ENCODE data around the gene OR14J1. TPM values are rescaled to one million over a fixed set of nuclear protein-coding genes. Genes with fewer than 3 reads are reported as not detected.
"Not testable (repeated sequence)": the region's sequence is repeated elsewhere in the genome, so short reads cannot be mapped to it uniquely, and the experiment has no call there.

Gene OR14J1
- not detected for total RNA-seq

- POLR2A ChIA-PET, result no interaction called here
- ATAC-seq (ENCODE audit: low read depth) (no peak), DNase-seq (no peak)
- Mint-ChIP-seq H3K27ac (no peak within 1 kb of the TSS), H3K27me3 (peaks cover 10% of the 10 kb centered on the region), H3K36me3 (no peaks in the 10 kb centered on the region), H3K4me3 (no peak within 1 kb of the TSS), H3K4me1 (no peaks in the 10 kb centered on the region), H3K9me3 (no peaks in the 10 kb centered on the region)
Observed at GRCh38 chr6:29301316-29301715, at the start of gene OR14J1. Gene OR14J1 (plus strand): TSS chr6:29301701. CDS start chr6:29306690, 4,989 bp downstream.

- DNase-seq (no peak), ATAC-seq (ENCODE audit: low read depth) (no peak)
- Mint-ChIP-seq H3K4me3 (no peak overlapping the region), H3K9me3 (peaks cover 6% of the 10 kb centered on the region), H3K4me1 (no peaks in the 10 kb centered on the region), H3K27me3 (peaks cover 2% of the 10 kb centered on the region), H3K36me3 (no peaks in the 10 kb centered on the region), H3K27ac (no peak overlapping the region)
- POLR2A ChIA-PET, result no interaction called here
Observed at GRCh38 chr6:29251736-29252135, 49.8 kb upstream of the OR14J1 start.

GRCh38 chr6:29255530-29255929 lies 46.0 kb upstream of the OR14J1 start:
- Mint-ChIP-seq H3K27ac (no peak overlapping the region), H3K4me3 (no peak overlapping the region), H3K27me3 (peaks cover 2% of the 10 kb centered on the region), H3K9me3 (peaks cover 6% of the 10 kb centered on the region), H3K4me1 (no peaks in the 10 kb centered on the region), H3K36me3 (no peaks in the 10 kb centered on the region)
- POLR2A ChIA-PET, result no interaction called here
- DNase-seq, result no peak
- ATAC-seq (ENCODE audit: low read depth), result no peak

- POLR2A ChIA-PET, result no interaction called here
- Mint-ChIP-seq H3K27me3 (no peaks in the 10 kb centered on the region), H3K36me3 (no peaks in the 10 kb centered on the region), H3K9me3 (peaks cover 4% of the 10 kb centered on the region), H3K27ac (no peak overlapping the region), H3K4me1 (no peaks in the 10 kb centered on the region), H3K4me3 (no peak overlapping the region)
- no peak for DNase-seq
- ATAC-seq (ENCODE audit: low read depth), result no peak
Observed at GRCh38 chr6:29259721-29260120, 41.8 kb upstream of the OR14J1 start.

- no peak for DNase-seq
- POLR2A ChIA-PET, result no interaction called here
- H3K4me3 Mint-ChIP-seq, result no peak overlapping the region
- H3K27ac Mint-ChIP-seq, result no peak overlapping the region
- H3K9me3 Mint-ChIP-seq, result no peaks in the 10 kb centered on the region
- no peak for ATAC-seq (ENCODE audit: low read depth)
- no peaks in the 10 kb centered on the region for H3K36me3 Mint-ChIP-seq
- peaks cover 14% of the 10 kb centered on the region for H3K27me3 Mint-ChIP-seq
- no peaks in the 10 kb centered on the region for H3K4me1 Mint-ChIP-seq
Observed at GRCh38 chr6:29263001-29263400, 38.5 kb upstream of the OR14J1 start.

- peaks cover 2% of the 10 kb centered on the region for H3K27me3 Mint-ChIP-seq
- H3K9me3 Mint-ChIP-seq, result no peaks in the 10 kb centered on the region
- H3K4me3 Mint-ChIP-seq, result no peak overlapping the region
- ATAC-seq (ENCODE audit: low read depth) (no peak), DNase-seq (no peak)
- H3K27ac Mint-ChIP-seq, result no peak overlapping the region
- H3K4me1 Mint-ChIP-seq, result no peaks in the 10 kb centered on the region
- H3K36me3 Mint-ChIP-seq, result no peaks in the 10 kb centered on the region
- POLR2A ChIA-PET, result no interaction called here
Observed at GRCh38 chr6:29294499-29294914, 7.0 kb upstream of the OR14J1 start.

- ATAC-seq (ENCODE audit: low read depth) (no peak), DNase-seq (no peak)
- no peak overlapping the region for H3K4me3 Mint-ChIP-seq
- H3K4me1 Mint-ChIP-seq, result no peaks in the 10 kb centered on the region
- POLR2A ChIA-PET, result no interaction called here
- H3K27ac Mint-ChIP-seq, result no peak overlapping the region
- peaks cover 1% of the 10 kb centered on the region for H3K27me3 Mint-ChIP-seq
- no peaks in the 10 kb centered on the region for H3K36me3 Mint-ChIP-seq
- no peaks in the 10 kb centered on the region for H3K9me3 Mint-ChIP-seq
Observed at GRCh38 chr6:29295181-29295585, 6.3 kb upstream of the OR14J1 start.

GRCh38 chr6:29295623-29296022 lies 5.9 kb upstream of the OR14J1 start:
- Mint-ChIP-seq H3K36me3 (no peaks in the 10 kb centered on the region), H3K4me1 (no peaks in the 10 kb centered on the region), H3K27ac (no peak overlapping the region), H3K4me3 (no peak overlapping the region), H3K27me3 (peaks cover 1% of the 10 kb centered on the region), H3K9me3 (no peaks in the 10 kb centered on the region)
- ATAC-seq (ENCODE audit: low read depth) (no peak), DNase-seq (no peak)
- POLR2A ChIA-PET, result no interaction called here

GRCh38 chr6:29319931-29320330 lies 18.4 kb downstream of the OR14J1 start:
- ATAC-seq (ENCODE audit: low read depth), result no peak
- H3K4me1 Mint-ChIP-seq, result no peaks in the 10 kb centered on the region
- H3K27ac Mint-ChIP-seq, result no peak overlapping the region
- no peak overlapping the region for H3K4me3 Mint-ChIP-seq
- DNase-seq, result no peak
- H3K9me3 Mint-ChIP-seq, result no peaks in the 10 kb centered on the region
- no peaks in the 10 kb centered on the region for H3K36me3 Mint-ChIP-seq
- POLR2A ChIA-PET, result no interaction called here
- peaks cover 16% of the 10 kb centered on the region for H3K27me3 Mint-ChIP-seq

- POLR2A ChIA-PET; H3K36me3 Mint-ChIP-seq; DNase-seq; H3K27ac Mint-ChIP-seq; ATAC-seq (ENCODE audit: low read depth); H3K4me3 Mint-ChIP-seq; H3K4me1 Mint-ChIP-seq; H3K9me3 Mint-ChIP-seq: not testable (repeated sequence)
- H3K27me3 Mint-ChIP-seq, result peaks cover 16% of the 10 kb centered on the region
Observed at GRCh38 chr6:29323332-29323731, 21.8 kb downstream of the OR14J1 start.

GRCh38 chr6:29325777-29326176 lies 24.3 kb downstream of the OR14J1 start:
- POLR2A ChIA-PET, result no interaction called here
- H3K9me3 Mint-ChIP-seq, result no peaks in the 10 kb centered on the region
- H3K4me1 Mint-ChIP-seq, result no peaks in the 10 kb centered on the region
- DNase-seq, result no peak
- ATAC-seq (ENCODE audit: low read depth), result no peak
- peaks cover 17% of the 10 kb centered on the region for H3K27me3 Mint-ChIP-seq
- H3K4me3 Mint-ChIP-seq, result no peak overlapping the region
- H3K27ac Mint-ChIP-seq, result no peak overlapping the region
- no peaks in the 10 kb centered on the region for H3K36me3 Mint-ChIP-seq

GRCh38 chr6:29332676-29333075 lies 31.2 kb downstream of the OR14J1 start:
- no peak for ATAC-seq (ENCODE audit: low read depth)
- no peak overlapping the region for H3K4me3 Mint-ChIP-seq

GRCh38 chr6:29336269-29336668 lies 34.8 kb downstream of the OR14J1 start:
- ATAC-seq (ENCODE audit: low read depth), result no peak
- peaks cover 4% of the 10 kb centered on the region for H3K27me3 Mint-ChIP-seq
- no peak for DNase-seq

More at GRCh38 chr6:29332676-29333075, 31.2 kb downstream of the OR14J1 start:
- DNase-seq, result no peak
- Mint-ChIP-seq H3K27ac (no peak overlapping the region), H3K27me3 (peaks cover 7% of the 10 kb centered on the region), H3K36me3 (no peaks in the 10 kb centered on the region), H3K4me1 (no peaks in the 10 kb centered on the region), H3K9me3 (peaks cover 1% of the 10 kb centered on the region)
- POLR2A ChIA-PET, result no interaction called here

GRCh38 chr6:29345380-29345779 lies 43.9 kb downstream of the OR14J1 start:
- Mint-ChIP-seq H3K27ac (no peak overlapping the region), H3K4me1 (no peaks in the 10 kb centered on the region), H3K4me3 (no peak overlapping the region), H3K27me3 (peaks cover 16% of the 10 kb centered on the region), H3K36me3 (no peaks in the 10 kb centered on the region), H3K9me3 (no peaks in the 10 kb centered on the region)
- DNase-seq, result no peak
- no peak for ATAC-seq (ENCODE audit: low read depth)
- POLR2A ChIA-PET, result no interaction called here

More at GRCh38 chr6:29336269-29336668, 34.8 kb downstream of the OR14J1 start:
- Mint-ChIP-seq H3K4me3 (no peak overlapping the region), H3K4me1 (no peaks in the 10 kb centered on the region), H3K27ac (no peak overlapping the region), H3K36me3 (no peaks in the 10 kb centered on the region), H3K9me3 (peaks cover 1% of the 10 kb centered on the region)
- POLR2A ChIA-PET, result no interaction called here

GRCh38 chr6:29349348-29349747 lies 47.8 kb downstream of the OR14J1 start:
- peaks cover 12% of the 10 kb centered on the region for H3K27me3 Mint-ChIP-seq
- POLR2A ChIA-PET; H3K36me3 Mint-ChIP-seq; H3K4me1 Mint-ChIP-seq; ATAC-seq (ENCODE audit: low read depth); DNase-seq; H3K4me3 Mint-ChIP-seq; H3K27ac Mint-ChIP-seq; H3K9me3 Mint-ChIP-seq: not testable (repeated sequence)
